ENCODE measurements around the gene ARL6IP1. TPM values are rescaled to one million over a fixed set of nuclear protein-coding genes. Genes with fewer than 3 reads are reported as not detected.

The ARL6IP1 gene
- total RNA-seq, 2 experiments from 2014 or later = 224 to 349 TPM

GRCh38 chr16:18809165-18809564 is 7.8 kb upstream of the ARL6IP1 start:
- no TSS peak for BruUV-seq (replicated peaks)
- H3K9me3 ChIP-seq (ENCODE audit: low read length) = no peaks in the 10 kb centered on the region
- TF ChIP-seq CTCF (conservative IDR thresholded peaks at IDR 0.05; ENCODE audit: low read length) (no peak), EZH2phosphoT487 (IDR thresholded peaks at IDR 0.05; ENCODE audit: borderline replicate concordance, low read depth, low read length) (no peak)
- intact Hi-C loops (cut with micrococcal nuclease; ENCODE audit: unreplicated experiment) = loop anchor here (5.0 kb wide), 1 partner anchor 33 kb away; no protein-coding TSS in a partner anchor
- peaks cover 85% of the 10 kb centered on the region for H3K36me3 ChIP-seq (ENCODE audit: insufficient read depth, low read length)
- DNase-seq (ENCODE audit: low spot score) = no peak
- POLR2A ChIA-PET = interaction anchor here (1.0 kb wide), 1 partner anchor 39 kb away, joined by 4 read pairs; no protein-coding TSS in a partner anchor
- H3K4me1 ChIP-seq (ENCODE audit: insufficient read depth, low read length, poor library complexity, severe bottlenecking) = peaks cover 22% of the 10 kb centered on the region
- 0 out of 2 replicates have a peak, but pooled peaks cover 3% of the 10 kb centered on the region for H4K20me1 ChIP-seq (ENCODE audit: insufficient read depth, low read length)
- H3K4me2 ChIP-seq (ENCODE audit: low read length) = no peak overlapping the region
- H3K79me2 ChIP-seq (ENCODE audit: insufficient read depth, low read depth, low read length) = peaks cover 25% of the 10 kb centered on the region
- no peak overlapping the region for H2AFZ ChIP-seq (ENCODE audit: low read length)
- CTCF ChIA-PET (ENCODE audit: unreplicated experiment) = no interaction called here
- no peaks in the 10 kb centered on the region for H3K9me2 ChIP-seq (ENCODE audit: insufficient read depth, low read length)
- H3K4me3 ChIP-seq (ENCODE audit: low read depth, low read length, poor library complexity, severe bottlenecking) = no peak overlapping the region
- no peak overlapping the region for H3K27ac ChIP-seq (ENCODE audit: low read depth, low read length, poor library complexity, severe bottlenecking)

- no peak for DNase-seq (ENCODE audit: low spot score)
- no peak overlapping the region for H3K4me3 ChIP-seq (ENCODE audit: low read depth, low read length, poor library complexity, severe bottlenecking)
- peaks cover 74% of the 10 kb centered on the region for H3K36me3 ChIP-seq (ENCODE audit: insufficient read depth, low read length)
- H3K9me3 ChIP-seq (ENCODE audit: low read length) = no peaks in the 10 kb centered on the region
- no peak overlapping the region for H2AFZ ChIP-seq (ENCODE audit: low read length)
- H4K20me1 ChIP-seq (ENCODE audit: insufficient read depth, low read length) = peaks cover 5% of the 10 kb centered on the region
- no TSS peak for BruUV-seq (replicated peaks)
- CTCF ChIA-PET (ENCODE audit: unreplicated experiment) = no interaction called here
- peak overlapping the region; percentile 89 for H3K27ac ChIP-seq (ENCODE audit: low read depth, low read length, poor library complexity, severe bottlenecking)
- peaks cover 45% of the 10 kb centered on the region for H3K4me1 ChIP-seq (ENCODE audit: insufficient read depth, low read length, poor library complexity, severe bottlenecking)
- TF ChIP-seq CTCF (conservative IDR thresholded peaks at IDR 0.05; ENCODE audit: low read length) = no peak
- no peak for TF ChIP-seq EZH2phosphoT487 (IDR thresholded peaks at IDR 0.05; ENCODE audit: borderline replicate concordance, low read depth, low read length)
- intact Hi-C loops (cut with micrococcal nuclease; ENCODE audit: unreplicated experiment) = loop anchor here (5.0 kb wide), 1 partner anchor 37 kb away; no protein-coding TSS in a partner anchor
- POLR2A ChIA-PET = interaction anchor here (0.9 to 1.4 kb wide), 5 partner anchors 9 to 44 kb away, joined by 3 to 8 read pairs (median 3); no protein-coding TSS in a partner anchor
- no peaks in the 10 kb centered on the region for H3K9me2 ChIP-seq (ENCODE audit: insufficient read depth, low read length)
- peaks cover 46% of the 10 kb centered on the region for H3K79me2 ChIP-seq (ENCODE audit: insufficient read depth, low read depth, low read length)
- peak overlapping the region; percentile 52 for H3K4me2 ChIP-seq (ENCODE audit: low read length)
Measured at GRCh38 chr16:18805257-18805773, 4.0 kb upstream of the ARL6IP1 start.

GRCh38 chr16:18804540-18804939 is 3.2 kb upstream of the ARL6IP1 start:
- no TSS peak for BruUV-seq (replicated peaks)
- Histone ChIP-seq H3K27ac (ENCODE audit: low read depth, low read length, poor library complexity, severe bottlenecking) (peak overlapping the region; percentile 89), H4K20me1 (ENCODE audit: insufficient read depth, low read length) (peaks cover 13% of the 10 kb centered on the region), H3K79me2 (ENCODE audit: insufficient read depth, low read depth, low read length) (peaks cover 54% of the 10 kb centered on the region), H3K36me3 (ENCODE audit: insufficient read depth, low read length) (peaks cover 74% of the 10 kb centered on the region), H3K4me2 (ENCODE audit: low read length) (peak overlapping the region; percentile 52), H2AFZ (ENCODE audit: low read length) (no peak overlapping the region), H3K9me3 (ENCODE audit: low read length) (no peaks in the 10 kb centered on the region), H3K4me1 (ENCODE audit: insufficient read depth, low read length, poor library complexity, severe bottlenecking) (peaks cover 48% of the 10 kb centered on the region), H3K9me2 (ENCODE audit: insufficient read depth, low read length) (no peaks in the 10 kb centered on the region), H3K4me3 (ENCODE audit: low read depth, low read length, poor library complexity, severe bottlenecking) (peak overlapping the region; percentile 43)
- intact Hi-C loops (cut with micrococcal nuclease; ENCODE audit: unreplicated experiment) = no loop called here
- CTCF ChIA-PET (ENCODE audit: unreplicated experiment) = no interaction called here
- POLR2A ChIA-PET = interaction anchor here (0.6 to 6.8 kb wide), 6 partner anchors 10 to 276 kb away, joined by 3 to 64 read pairs (median 5); partner anchors contain the start of gene RPS15A
- TF ChIP-seq CTCF (conservative IDR thresholded peaks at IDR 0.05; ENCODE audit: low read length) (no peak), EZH2phosphoT487 (IDR thresholded peaks at IDR 0.05; ENCODE audit: borderline replicate concordance, low read depth, low read length) (no peak)
- no peak for DNase-seq (ENCODE audit: low spot score)

Measured in OCI-LY7 (cell line).